ENCODE results near the gene GSTK1. TPM values are rescaled to one million over a fixed set of nuclear protein-coding genes. Genes with fewer than 3 reads are reported as not detected.

The GSTK1 gene
- total RNA-seq, 2 experiments from 2014 or later, result 218 to 224 TPM

DNA sequence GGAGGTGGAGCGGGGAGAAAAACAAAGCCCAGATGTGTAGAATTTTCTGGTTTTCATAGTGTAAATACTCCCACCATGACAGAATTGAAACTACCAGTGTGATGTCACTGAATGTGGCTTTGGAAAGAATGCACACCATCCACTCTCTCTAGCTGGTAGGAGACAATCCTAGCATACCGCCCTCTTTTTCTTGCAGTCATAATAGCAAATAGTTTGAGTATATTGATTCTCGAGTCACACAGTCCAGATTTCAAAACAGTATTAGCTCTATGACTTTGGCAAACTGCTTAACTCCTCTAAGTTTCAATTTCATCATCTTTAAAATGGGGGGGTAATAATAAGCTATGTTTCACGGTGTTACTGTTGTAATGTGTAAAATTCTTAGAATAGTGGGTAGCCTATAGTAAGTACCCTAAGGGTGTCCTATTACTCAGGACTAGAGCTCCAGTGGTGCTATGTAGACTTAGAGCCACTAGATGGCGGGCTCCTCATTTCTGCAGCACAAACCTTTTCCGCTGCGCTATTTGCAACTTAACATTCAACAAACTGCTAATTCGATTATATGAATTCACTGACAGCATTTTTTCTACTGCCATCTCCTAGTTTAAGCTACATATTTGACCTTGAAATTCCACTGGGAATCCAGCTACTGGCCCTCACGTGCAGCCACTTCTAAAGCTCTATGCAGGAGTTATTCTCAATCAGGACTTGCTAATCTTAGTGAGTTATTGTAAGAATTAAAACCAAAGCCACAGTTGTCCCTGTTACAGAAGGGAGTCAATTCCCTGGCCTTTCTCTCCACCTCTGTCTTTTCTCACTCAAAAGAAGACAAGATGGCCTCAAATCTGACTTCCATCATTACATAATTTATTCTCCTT lies 22.7 kb upstream of the GSTK1 start:
- Mint-ChIP-seq H3K9me3 (peaks cover 20% of the 10 kb centered on the region), H3K4me1 (ENCODE audit: low read depth) (peaks cover 30% of the 10 kb centered on the region), H3K4me3 (peak overlapping the region; percentile 45), H3K27ac (peak overlapping the region; percentile 73), H3K27me3 (peaks cover 3% of the 10 kb centered on the region), H3K36me3 (peaks cover 9% of the 10 kb centered on the region)
- ChIA-PET POLR2A (interaction anchor here (0.6 to 1.9 kb wide), 11 partner anchors 23 to 433 kb away, joined by 3 to 10 read pairs (median 4); partner anchors contain the start of genes CASP2 and GSTK1), CTCF (interaction anchor here (0.6 to 4.7 kb wide), 61 partner anchors 8 to 658 kb away, joined by 3 to 123 read pairs (median 5); partner anchors contain the start of genes CASP2, EPHA1, EPHB6 and GSTK1)
- intact Hi-C loops (cut with micrococcal nuclease), result loop anchor here (1.0 to 10.0 kb wide), 9 partner anchors 49 to 1584 kb away; partner anchors contain the start of gene EPHA1
- DNase-seq, result peak; percentile 81

DNA sequence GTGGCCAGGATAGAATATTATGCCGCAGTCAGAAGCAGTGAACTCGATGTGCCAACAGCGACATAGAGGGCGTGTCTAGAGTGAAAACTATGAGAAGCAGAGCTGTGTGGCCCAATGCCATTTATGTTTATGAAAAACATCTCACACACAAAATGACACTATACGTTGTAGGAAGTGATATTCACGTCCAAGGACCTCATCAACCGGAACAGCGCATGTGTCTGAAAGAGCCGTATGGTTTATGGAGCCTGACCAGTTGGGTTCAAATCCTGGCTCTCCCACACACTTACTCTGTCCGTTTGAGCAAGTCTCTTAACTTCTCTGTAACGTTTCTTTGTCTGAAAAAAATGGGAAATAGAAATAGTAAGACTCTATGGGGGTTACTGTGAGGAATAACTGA lies 20.9 kb upstream of the GSTK1 start:
- intact Hi-C loops (cut with micrococcal nuclease), result loop anchor here (10.0 kb wide), 2 partner anchors 528 to 1582 kb away; no protein-coding TSS in a partner anchor

DNA sequence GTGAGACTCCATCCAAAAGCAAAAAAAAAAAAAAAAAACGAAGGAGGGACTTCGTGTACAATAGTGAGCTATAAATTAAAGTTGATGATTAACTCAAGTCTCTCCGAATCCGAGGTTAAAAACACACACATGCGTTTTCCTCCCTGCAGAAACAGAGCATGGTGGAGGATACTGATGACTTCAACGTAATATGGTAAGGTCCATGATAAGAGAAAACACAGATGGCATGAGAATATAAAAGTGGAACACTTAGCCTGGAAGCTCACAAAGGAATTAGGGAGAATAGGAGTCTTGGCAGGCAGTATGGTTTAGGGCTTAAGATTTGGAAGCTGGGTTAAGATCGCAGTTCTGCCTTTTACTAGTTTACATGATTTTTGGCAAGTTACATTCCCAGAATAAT lies 20.1 kb upstream of the GSTK1 start:
- DNase-seq, result no peak
- ChIA-PET CTCF (interaction anchor here (0.5 to 2.0 kb wide), 11 partner anchors 16 to 173 kb away, joined by 3 to 11 read pairs (median 4); partner anchors contain the start of genes CASP2 and GSTK1), POLR2A (interaction anchor here (1.4 kb wide), 1 partner anchor 45 kb away, joined by 3 read pairs; the partner anchor contains the start of gene CASP2)
- Mint-ChIP-seq H3K4me3 (no peak overlapping the region), H3K36me3 (peaks cover 4% of the 10 kb centered on the region), H3K9me3 (peaks cover 2% of the 10 kb centered on the region), H3K27ac (no peak overlapping the region), H3K27me3 (no peaks in the 10 kb centered on the region), H3K4me1 (ENCODE audit: low read depth) (peaks cover 51% of the 10 kb centered on the region)
- intact Hi-C loops (cut with micrococcal nuclease), result loop anchor here (10.0 kb wide), 2 partner anchors 528 to 1582 kb away; no protein-coding TSS in a partner anchor

More for the DNA sequence above, 20.9 kb upstream of the GSTK1 start:
- no peak for DNase-seq
- Mint-ChIP-seq H3K27ac (no peak overlapping the region), H3K27me3 (no peaks in the 10 kb centered on the region), H3K4me1 (ENCODE audit: low read depth) (peaks cover 48% of the 10 kb centered on the region), H3K9me3 (peaks cover 4% of the 10 kb centered on the region), H3K36me3 (peaks cover 4% of the 10 kb centered on the region), H3K4me3 (no peak overlapping the region)
- CTCF ChIA-PET, result interaction anchor here (1.1 to 4.6 kb wide), 9 partner anchors 8 to 174 kb away, joined by 3 to 123 read pairs (median 6); partner anchors contain the start of gene CASP2
- POLR2A ChIA-PET, result no interaction called here

DNA sequence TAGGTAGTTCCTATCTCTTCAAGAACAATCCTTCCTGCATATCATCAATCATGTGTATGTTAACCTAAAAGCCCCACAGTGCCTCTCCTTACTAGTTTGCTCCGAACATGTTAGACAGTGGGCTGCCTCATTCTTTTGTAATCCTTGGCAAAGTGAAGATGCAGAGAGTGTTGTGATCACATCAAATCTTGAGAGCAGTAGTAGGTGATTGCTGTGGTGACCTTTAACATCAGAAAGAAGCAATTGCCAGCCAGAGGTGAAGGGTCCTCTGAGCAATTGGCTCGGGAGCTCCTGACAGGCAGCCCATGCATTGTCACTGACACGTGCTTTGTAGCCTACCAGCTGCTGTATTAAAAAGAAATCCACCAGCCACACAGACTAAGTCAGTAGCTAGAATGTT lies 19.6 kb upstream of the GSTK1 start:
- ChIA-PET CTCF (interaction anchor here (0.5 to 2.0 kb wide), 8 partner anchors 15 to 160 kb away, joined by 3 to 11 read pairs (median 4); partner anchors contain the start of gene GSTK1), POLR2A (interaction anchor here (1.4 kb wide), 1 partner anchor 44 kb away, joined by 3 read pairs; the partner anchor contains the start of gene CASP2)
- intact Hi-C loops (cut with micrococcal nuclease), result loop anchor here (10.0 kb wide), 2 partner anchors 529 to 1581 kb away; no protein-coding TSS in a partner anchor
- Mint-ChIP-seq H3K4me1 (ENCODE audit: low read depth) (peaks cover 54% of the 10 kb centered on the region), H3K9me3 (peaks cover 2% of the 10 kb centered on the region), H3K4me3 (no peak overlapping the region), H3K27me3 (no peaks in the 10 kb centered on the region), H3K27ac (peak overlapping the region; percentile 57), H3K36me3 (peaks cover 4% of the 10 kb centered on the region)
- DNase-seq, result no peak

DNA sequence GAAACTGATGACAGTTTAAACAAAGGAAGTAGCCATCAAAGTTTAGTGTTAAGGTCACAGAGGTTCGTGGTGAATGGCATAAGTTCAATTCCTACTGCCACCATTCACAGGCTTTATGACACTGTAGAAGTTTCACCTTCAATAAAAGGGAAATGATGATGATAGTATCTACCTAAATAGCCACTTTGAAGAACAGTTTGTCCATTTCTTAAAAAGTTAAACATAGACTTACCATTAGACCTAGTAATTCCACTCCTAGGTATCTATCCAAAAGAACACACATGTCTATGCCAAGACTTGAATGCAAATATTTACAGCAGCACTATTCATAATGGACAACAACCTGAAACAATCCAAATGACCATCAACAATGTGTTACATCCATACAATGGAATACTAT lies 18.9 kb upstream of the GSTK1 start:
- Mint-ChIP-seq H3K36me3 (peaks cover 10% of the 10 kb centered on the region), H3K4me3 (no peak overlapping the region), H3K9me3 (peaks cover 7% of the 10 kb centered on the region), H3K27ac (peak overlapping the region; percentile 66), H3K27me3 (no peaks in the 10 kb centered on the region), H3K4me1 (ENCODE audit: low read depth) (peaks cover 61% of the 10 kb centered on the region)
- no peak for DNase-seq
- POLR2A ChIA-PET, result interaction anchor here (1.0 to 1.5 kb wide), 4 partner anchors 44 to 52 kb away, joined by 3 to 4 read pairs (median 3); partner anchors contain the start of gene CASP2
- intact Hi-C loops (cut with micrococcal nuclease), result loop anchor here (10.0 kb wide), 2 partner anchors 530 to 1580 kb away; no protein-coding TSS in a partner anchor
- CTCF ChIA-PET, result interaction anchor here (1.2 to 2.0 kb wide), 8 partner anchors 14 to 65 kb away, joined by 3 to 11 read pairs (median 4); partner anchors contain the start of genes CASP2 and GSTK1

DNA sequence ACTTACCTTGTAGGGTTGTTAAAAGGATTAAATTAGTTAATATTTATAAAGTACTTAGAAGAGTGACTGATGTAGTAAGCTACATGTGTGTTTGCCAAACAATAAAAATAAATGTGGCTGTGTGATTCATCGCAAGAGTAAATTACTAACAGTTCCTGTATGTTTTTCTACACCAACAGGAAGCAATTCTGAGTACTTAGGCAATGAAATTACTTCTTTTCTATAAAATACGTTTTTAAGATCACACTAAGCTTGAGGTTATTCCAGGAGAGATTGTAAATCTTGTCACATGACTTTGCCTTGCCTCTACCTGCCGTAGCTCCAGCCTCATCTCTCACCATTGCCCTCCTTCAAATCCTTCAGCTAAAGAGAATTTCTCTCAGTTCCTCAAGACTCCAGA lies 18.1 kb upstream of the GSTK1 start:
- no peaks in the 10 kb centered on the region for H3K27me3 Mint-ChIP-seq
- no peak for DNase-seq
- peaks cover 13% of the 10 kb centered on the region for H3K9me3 Mint-ChIP-seq
- ChIA-PET POLR2A (interaction anchor here (1.0 to 1.5 kb wide), 5 partner anchors 18 to 51 kb away, joined by 3 to 5 read pairs (median 4); partner anchors contain the start of genes CASP2 and GSTK1), CTCF (interaction anchor here (0.8 to 1.6 kb wide), 14 partner anchors 10 to 172 kb away, joined by 3 to 9 read pairs (median 3); partner anchors contain the start of genes CASP2 and GSTK1)
- peaks cover 16% of the 10 kb centered on the region for H3K36me3 Mint-ChIP-seq
- intact Hi-C loops (cut with micrococcal nuclease), result loop anchor here (1.0 to 10.0 kb wide), 6 partner anchors 18 to 1580 kb away; partner anchors contain the start of gene GSTK1
- H3K4me3 Mint-ChIP-seq, result peak overlapping the region; percentile 20
- peaks cover 67% of the 10 kb centered on the region for H3K4me1 Mint-ChIP-seq (ENCODE audit: low read depth)
- peak overlapping the region; percentile 82 for H3K27ac Mint-ChIP-seq

DNA sequence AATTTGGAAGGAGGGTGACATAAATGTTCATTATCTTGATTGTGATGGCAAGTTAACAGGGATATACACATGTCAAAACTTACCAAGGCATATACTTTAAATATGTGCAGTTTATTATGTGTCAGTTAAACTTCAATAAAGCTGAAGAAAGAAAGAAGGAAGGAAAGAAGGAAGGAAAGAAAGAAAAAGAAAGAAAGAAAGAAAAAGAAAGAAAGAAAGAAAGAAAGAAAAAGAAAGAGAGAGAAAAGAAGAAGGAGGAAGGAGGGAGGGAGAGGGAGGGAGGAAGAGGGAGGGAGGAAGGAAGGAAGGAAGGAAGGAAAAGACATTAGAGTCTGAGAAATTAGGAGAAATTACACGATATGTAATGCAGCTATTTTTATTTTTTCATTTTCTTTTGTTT lies 15.9 kb upstream of the GSTK1 start:
- peaks cover 79% of the 10 kb centered on the region for H3K4me1 Mint-ChIP-seq (ENCODE audit: low read depth)
- ChIA-PET CTCF (interaction anchor here (1.6 to 2.1 kb wide), 2 partner anchors 9 to 11 kb away, joined by 8 to 9 read pairs; no protein-coding TSS in a partner anchor), POLR2A (no interaction called here)
- no peak for DNase-seq
- no peaks in the 10 kb centered on the region for H3K27me3 Mint-ChIP-seq
- H3K27ac Mint-ChIP-seq, result no peak overlapping the region
- peaks cover 18% of the 10 kb centered on the region for H3K36me3 Mint-ChIP-seq
- H3K9me3 Mint-ChIP-seq, result peaks cover 20% of the 10 kb centered on the region
- intact Hi-C loops (cut with micrococcal nuclease), result loop anchor here (10.0 kb wide), 2 partner anchors 533 to 1577 kb away; no protein-coding TSS in a partner anchor
- H3K4me3 Mint-ChIP-seq, result no peak overlapping the region

DNA sequence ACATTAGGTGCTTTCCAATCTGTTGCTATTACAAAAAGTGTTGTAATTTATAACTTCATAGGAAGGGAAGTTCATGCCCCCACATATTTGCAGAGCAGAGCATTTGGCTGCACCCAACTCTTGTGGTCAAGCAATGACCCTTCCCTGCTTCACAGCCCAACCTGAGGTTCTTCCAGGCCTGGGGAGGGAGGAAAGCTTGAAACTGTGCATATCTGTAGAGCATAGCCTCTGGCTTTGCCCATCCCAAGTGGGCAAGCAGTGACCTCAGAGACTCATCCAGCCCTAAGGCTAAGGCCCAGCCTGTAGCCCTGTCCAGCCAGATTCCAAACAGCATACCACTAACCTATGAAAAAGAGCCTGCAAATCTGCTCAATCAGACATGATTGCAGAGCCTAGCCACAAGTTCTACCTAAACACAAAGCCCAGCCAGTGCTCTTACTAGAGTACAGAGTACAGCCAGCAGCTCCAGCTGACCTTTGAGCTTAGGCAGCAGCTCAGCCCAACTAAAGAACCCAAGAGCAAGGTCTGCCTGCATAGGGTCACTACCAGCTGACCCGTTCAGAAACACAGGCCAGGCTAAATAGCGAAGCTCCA lies 14.4 kb upstream of the GSTK1 start:
- Mint-ChIP-seq H3K36me3 (peaks cover 28% of the 10 kb centered on the region), H3K4me1 (ENCODE audit: low read depth) (peaks cover 77% of the 10 kb centered on the region), H3K4me3 (no peak overlapping the region), H3K9me3 (peaks cover 28% of the 10 kb centered on the region), H3K27me3 (no peaks in the 10 kb centered on the region), H3K27ac (no peak overlapping the region)
- intact Hi-C loops (cut with micrococcal nuclease), result loop anchor here (10.0 kb wide), 2 partner anchors 534 to 1576 kb away; no protein-coding TSS in a partner anchor
- no peak for DNase-seq
- ChIA-PET CTCF (interaction anchor here (1.2 to 3.4 kb wide), 5 partner anchors 7 to 51 kb away, joined by 3 to 24 read pairs (median 8); partner anchors contain the start of gene GSTK1), POLR2A (interaction anchor here (2.5 kb wide), 1 partner anchor 14 kb away, joined by 10 read pairs; the partner anchor contains the start of gene GSTK1)

DNA sequence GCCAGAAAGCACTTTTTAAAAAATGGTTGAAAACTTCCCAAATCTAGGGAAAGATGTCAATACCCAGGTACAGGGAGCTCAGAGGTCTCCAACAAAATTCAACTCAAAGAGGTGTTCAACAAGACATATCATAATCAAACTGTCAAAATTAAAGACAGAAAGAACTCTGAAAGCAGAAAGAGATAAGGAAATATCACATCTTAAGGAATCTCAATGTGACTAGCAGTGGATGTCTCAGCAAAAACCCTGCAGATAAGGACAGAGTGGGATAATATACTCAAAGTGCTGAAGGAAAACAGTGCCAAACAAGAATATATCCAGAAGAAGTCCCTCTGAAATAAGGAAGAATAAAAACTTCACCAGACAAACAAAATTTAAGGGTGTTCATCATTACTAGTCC lies 13.0 kb upstream of the GSTK1 start:
- peak overlapping the region; percentile 79 for H3K27ac Mint-ChIP-seq
- ChIA-PET CTCF (interaction anchor here (1.1 to 3.4 kb wide), 3 partner anchors 9 to 50 kb away, joined by 3 to 24 read pairs (median 8); no protein-coding TSS in a partner anchor), POLR2A (interaction anchor here (2.5 kb wide), 1 partner anchor 13 kb away, joined by 10 read pairs; the partner anchor contains the start of gene GSTK1)
- H3K36me3 Mint-ChIP-seq, result peaks cover 34% of the 10 kb centered on the region
- peaks cover 34% of the 10 kb centered on the region for H3K9me3 Mint-ChIP-seq
- H3K4me1 Mint-ChIP-seq (ENCODE audit: low read depth), result peaks cover 76% of the 10 kb centered on the region
- no peaks in the 10 kb centered on the region for H3K27me3 Mint-ChIP-seq
- no peak overlapping the region for H3K4me3 Mint-ChIP-seq
- intact Hi-C loops (cut with micrococcal nuclease), result no loop called here
- no peak for DNase-seq

DNA sequence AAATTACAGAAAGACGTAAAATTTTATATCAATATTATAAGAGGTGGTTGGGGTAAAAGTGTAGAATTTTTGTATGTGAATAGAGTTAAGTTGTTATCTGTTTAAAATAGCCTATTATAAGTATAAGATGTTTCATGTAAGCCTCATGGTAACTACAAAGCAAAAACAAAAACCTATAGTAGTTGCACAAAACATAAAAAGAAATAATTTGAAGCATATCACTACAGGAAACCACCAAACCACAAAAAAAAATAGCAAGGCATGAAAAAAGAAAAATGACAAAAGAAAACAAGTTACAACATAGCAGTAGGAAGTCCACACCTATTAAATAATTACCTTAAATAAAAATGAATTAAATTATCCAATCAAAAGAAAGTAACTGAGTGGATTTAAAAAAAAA lies 12.4 kb upstream of the GSTK1 start:
- ChIA-PET POLR2A (interaction anchor here (2.5 kb wide), 1 partner anchor 12 kb away, joined by 10 read pairs; the partner anchor contains the start of gene GSTK1), CTCF (interaction anchor here (1.1 to 3.4 kb wide), 2 partner anchors 10 to 36 kb away, joined by 3 to 24 read pairs; no protein-coding TSS in a partner anchor)
- DNase-seq, result no peak
- Mint-ChIP-seq H3K27ac (peak overlapping the region; percentile 79), H3K9me3 (peaks cover 33% of the 10 kb centered on the region), H3K36me3 (peaks cover 34% of the 10 kb centered on the region), H3K4me3 (no peak overlapping the region), H3K4me1 (ENCODE audit: low read depth) (peaks cover 76% of the 10 kb centered on the region), H3K27me3 (no peaks in the 10 kb centered on the region)
- intact Hi-C loops (cut with micrococcal nuclease), result no loop called here

DNA sequence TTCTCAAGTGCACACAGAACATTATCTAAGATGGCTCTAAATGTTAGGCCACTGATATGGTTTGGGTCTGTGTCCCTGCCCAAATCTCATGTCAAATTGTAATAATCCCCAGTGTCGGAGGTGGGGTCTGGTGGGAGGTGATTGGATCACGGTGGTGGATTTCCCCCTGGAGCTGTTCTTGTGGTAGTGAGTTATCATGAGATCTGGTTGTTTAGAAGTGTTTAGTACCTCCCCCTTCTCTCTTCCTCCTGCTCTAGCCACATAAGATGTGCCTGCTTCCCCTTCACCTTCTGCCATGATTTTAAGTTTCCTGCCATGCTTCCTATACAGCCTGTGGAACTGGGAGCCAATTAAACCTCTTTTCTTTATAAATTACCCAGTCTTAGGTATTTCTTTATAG lies 11.2 kb upstream of the GSTK1 start:
- peak; percentile 39 for DNase-seq
- Mint-ChIP-seq H3K27me3 (no peaks in the 10 kb centered on the region), H3K9me3 (peaks cover 31% of the 10 kb centered on the region), H3K36me3 (peaks cover 30% of the 10 kb centered on the region), H3K4me3 (no peak overlapping the region), H3K27ac (peak overlapping the region; percentile 30), H3K4me1 (ENCODE audit: low read depth) (peaks cover 73% of the 10 kb centered on the region)
- intact Hi-C loops (cut with micrococcal nuclease), result no loop called here
- ChIA-PET CTCF (interaction anchor here (1.3 to 3.4 kb wide), 2 partner anchors 11 to 48 kb away, joined by 5 to 24 read pairs; no protein-coding TSS in a partner anchor), POLR2A (no interaction called here)
